LNCaP clone FGC (cell line): ENCODE results near the gene OR2D3.
"Not testable (repeated sequence)": the region's sequence is repeated elsewhere in the genome, so short reads cannot be mapped to it uniquely, and the experiment has no call there.

Experiments used
- DNase-seq: peaks from one replicate; pipeline ENCODE4 v3.0.0-alpha.2; 2011; ENCODE audit warnings: low read depth
- H3K4me3 ChIP-seq: 2 replicates; pipeline ENCODE4 v1.5.1; 2011; ENCODE audit warnings: mild to moderate bottlenecking, low read depth, low read length, control low read depth
- TF ChIP-seq, protein P1 (sequence below): IDR thresholded peaks from 2 replicates; pipeline ENCODE4 v1.5.1; 2012; ENCODE audit warnings: mild to moderate bottlenecking; ENCODE audit not compliant: control insufficient read depth, insufficient read depth; ENCODE audit errors: extremely low read depth

Gene OR2D3

GRCh38 chr11:6920702-6921101 is at the start of gene OR2D3:
Gene OR2D3 (plus strand): TSS chr11:6921002. CDS start chr11:6921002, 0 bp downstream.
- TF ChIP-seq, protein P1, sequence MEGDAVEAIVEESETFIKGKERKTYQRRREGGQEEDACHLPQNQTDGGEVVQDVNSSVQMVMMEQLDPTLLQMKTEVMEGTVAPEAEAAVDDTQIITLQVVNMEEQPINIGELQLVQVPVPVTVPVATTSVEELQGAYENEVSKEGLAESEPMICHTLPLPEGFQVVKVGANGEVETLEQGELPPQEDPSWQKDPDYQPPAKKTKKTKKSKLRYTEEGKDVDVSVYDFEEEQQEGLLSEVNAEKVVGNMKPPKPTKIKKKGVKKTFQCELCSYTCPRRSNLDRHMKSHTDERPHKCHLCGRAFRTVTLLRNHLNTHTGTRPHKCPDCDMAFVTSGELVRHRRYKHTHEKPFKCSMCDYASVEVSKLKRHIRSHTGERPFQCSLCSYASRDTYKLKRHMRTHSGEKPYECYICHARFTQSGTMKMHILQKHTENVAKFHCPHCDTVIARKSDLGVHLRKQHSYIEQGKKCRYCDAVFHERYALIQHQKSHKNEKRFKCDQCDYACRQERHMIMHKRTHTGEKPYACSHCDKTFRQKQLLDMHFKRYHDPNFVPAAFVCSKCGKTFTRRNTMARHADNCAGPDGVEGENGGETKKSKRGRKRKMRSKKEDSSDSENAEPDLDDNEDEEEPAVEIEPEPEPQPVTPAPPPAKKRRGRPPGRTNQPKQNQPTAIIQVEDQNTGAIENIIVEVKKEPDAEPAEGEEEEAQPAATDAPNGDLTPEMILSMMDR = no peak
- H3K4me3 ChIP-seq = no peak within 1 kb of the TSS
- DNase-seq = no peak

DNA sequence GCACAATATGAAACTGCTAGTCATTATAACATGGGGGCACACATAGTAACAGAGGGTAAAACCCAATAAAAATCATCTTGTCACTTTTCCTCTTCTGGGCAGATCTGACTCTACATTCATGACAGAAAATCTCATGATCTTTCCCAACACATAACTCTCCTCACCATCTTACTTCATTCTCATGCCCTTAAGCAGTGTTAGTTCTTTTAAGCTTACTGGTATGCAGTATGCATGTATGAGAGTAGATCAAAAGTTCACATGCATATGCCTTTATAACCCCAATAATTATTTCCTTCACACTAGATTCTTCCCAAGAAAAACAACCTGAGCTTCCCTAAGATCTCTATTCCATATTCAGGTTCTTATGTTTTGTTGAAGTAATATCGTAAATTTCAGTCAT is 49.5 kb upstream of the OR2D3 start:
- TF ChIP-seq, protein P1 = no peak
- no peak for DNase-seq
- H3K4me3 ChIP-seq = no peak overlapping the region

- no peak for DNase-seq
- TF ChIP-seq, protein P1 = no peak
- H3K4me3 ChIP-seq = no peak overlapping the region
Observed at GRCh38 chr11:6875761-6876160, 45.0 kb upstream of the OR2D3 start.

DNA sequence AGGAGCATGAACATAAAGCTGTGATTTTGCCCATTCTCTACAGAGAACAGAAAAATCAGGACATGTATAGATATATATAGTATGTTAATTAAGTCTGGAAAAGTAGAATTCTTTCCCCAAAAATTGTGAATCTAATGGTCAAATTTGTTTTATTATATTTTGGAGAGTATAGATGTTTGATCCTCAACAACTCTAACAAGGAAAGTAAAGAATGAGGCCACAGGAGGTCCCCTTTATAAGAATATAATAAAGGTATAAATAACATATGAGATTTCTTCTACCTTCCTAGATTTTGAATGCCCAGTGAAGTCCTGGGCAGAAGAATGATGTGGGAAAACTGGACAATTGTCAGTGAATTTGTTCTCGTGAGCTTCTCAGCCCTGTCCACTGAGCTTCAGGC is 44.5 kb upstream of the OR2D3 start, which contains the start of gene OR10A4:
TSS of gene OR10A4 (plus strand) at position 301 of the 400 bp plus-strand sequence. CDS start at position 324, 23 bp downstream.
- no peak within 1 kb of the TSS for H3K4me3 ChIP-seq
- TF ChIP-seq, protein P1 = no peak
- no peak for DNase-seq

- DNase-seq = no peak
- H3K4me3 ChIP-seq = no peak overlapping the region
Observed at GRCh38 chr11:6876914-6877313, 43.9 kb upstream of the OR2D3 start.

GRCh38 chr11:6882751-6883150 is 38.1 kb upstream of the OR2D3 start:
- DNase-seq = no peak
- H3K4me3 ChIP-seq = no peak overlapping the region
- TF ChIP-seq, protein P1 = no peak

More at GRCh38 chr11:6876914-6877313, 43.9 kb upstream of the OR2D3 start:
- TF ChIP-seq, protein P1 = no peak

DNA sequence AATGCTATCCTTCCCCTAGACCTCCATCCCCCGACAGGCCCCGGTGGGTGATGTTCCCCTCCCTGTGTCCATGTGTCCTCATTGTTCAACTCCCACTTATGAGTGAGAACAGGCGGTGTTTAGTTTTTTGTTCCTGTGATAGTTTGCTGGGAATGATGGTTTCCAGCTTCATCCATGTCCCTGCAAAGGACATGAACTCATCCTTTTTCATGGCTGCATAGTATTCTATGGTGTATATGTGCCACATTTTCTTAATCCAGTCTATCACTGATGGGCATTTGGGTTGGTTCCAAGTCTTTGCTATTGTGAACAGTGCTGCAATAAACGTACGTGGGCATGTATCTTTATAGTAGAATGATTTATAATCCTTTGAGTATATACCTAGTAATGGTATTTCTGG is 33.1 kb upstream of the OR2D3 start:
- DNase-seq, H3K4me3 ChIP-seq: not testable (repeated sequence)
